ENCODE measurements around the gene SLX1B. TPM values are rescaled to one million over a fixed set of nuclear protein-coding genes. Genes with fewer than 3 reads are reported as not detected.

The SLX1B gene
- total RNA-seq (2022; extraction: Qiagen RNA extraction) = 71.4 to 92.6 TPM (median 82.4 TPM) in 5 replicates

DNA sequence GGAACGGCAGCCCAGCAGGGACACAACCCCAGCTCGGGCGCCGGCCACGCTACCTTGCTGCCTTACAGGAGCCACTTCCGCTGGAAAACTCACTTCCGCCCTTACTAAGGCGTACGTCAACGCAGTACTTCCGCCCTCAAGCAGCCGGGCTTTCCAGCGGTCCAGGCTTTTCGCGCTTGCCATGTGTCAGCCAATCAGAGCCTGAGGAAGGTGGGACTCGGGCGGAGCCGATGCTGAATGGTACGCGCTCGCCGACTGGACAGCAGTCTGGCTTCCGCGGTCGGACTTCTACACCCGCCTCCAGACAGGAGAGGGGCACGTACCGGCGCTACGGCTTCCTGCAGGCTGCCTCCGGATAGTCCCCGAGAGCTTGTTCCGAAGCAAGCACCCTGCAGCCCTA lies at the start of gene SLX1B, which contains the start of gene BOLA2:
TSS of gene SLX1B (plus strand) at position 265 of the 400 bp plus-strand sequence.
TSS of gene BOLA2 (minus strand) at position 83 of the 400 bp plus-strand sequence. CDS start 98 bp downstream, outside the sequence.

DNA sequence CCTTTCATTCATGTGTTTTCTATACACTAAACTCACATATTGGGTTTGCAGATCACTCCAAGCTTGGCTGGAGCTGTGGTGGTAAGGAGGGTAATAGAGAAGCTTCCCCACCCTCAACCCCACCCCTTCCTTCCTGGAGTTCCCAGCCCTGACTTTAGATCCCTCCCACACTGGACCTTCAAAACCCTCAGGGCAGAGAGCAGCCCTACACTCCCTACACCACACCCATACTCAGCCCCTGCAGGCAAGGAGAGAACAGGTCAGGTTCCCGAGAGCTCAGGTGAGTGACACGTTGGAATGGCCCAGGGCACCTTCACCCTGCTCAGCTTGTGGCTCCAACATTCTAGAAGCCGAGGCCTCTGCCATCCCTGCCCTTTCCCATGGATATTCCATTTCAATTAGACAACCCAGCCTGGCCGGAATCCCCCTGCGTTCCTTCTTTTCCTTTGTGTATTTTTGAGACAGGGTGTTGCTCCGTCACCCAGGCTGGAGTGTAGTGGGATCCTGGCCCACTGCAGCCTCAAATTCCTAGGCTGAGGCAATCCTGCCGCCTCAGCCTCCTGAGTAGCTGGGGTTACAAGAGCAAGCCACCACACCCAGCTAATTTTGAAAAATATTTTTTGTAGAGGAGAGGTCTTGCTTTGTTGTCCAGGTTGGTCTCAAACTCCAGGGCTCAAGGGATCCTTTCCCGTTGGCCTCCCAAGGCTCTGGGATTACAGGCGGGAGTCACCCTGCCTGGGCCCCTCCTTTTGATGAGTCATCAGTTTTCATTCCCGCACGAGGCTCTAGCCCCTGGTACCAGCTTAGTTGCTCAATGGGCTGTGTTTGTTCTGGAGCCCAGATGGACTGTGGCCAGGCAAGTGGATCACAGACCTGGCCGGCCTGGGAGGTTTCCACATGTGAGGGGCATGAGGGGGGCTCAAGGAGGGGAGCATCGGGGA lies 5.6 kb downstream of the SLX1B start, which contains the start of gene SULT1A4:
TSS of gene SULT1A4 (plus strand) at position 208 of the 941 bp plus-strand sequence. CDS start 1,473 bp downstream, outside the sequence.

DNA sequence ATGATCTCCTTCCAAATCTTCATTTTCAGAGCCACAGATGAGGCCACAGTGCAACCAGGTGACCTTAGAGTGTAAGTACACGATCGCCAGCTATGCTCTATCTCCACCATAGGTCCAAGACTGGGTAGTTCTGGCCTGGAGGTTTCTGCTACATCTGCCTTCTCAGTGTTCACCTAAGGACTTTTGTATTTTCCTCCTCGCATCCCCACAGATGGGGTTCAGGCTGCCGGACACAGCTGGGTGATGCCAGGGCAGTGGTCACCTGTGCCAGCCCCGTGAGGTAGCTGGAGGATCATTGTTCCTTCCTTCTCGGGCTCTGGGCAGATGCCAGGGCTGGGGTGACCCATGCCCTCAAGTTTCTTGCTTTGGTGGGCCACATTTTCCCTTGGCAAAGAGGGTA lies 52.0 kb downstream of the SLX1B start, which contains the start of gene NPIPB12:
TSS of gene NPIPB12 (minus strand) at position 101 of the 400 bp plus-strand sequence.

Other genes starting within 250 kb of the SLX1B start
- 0.91 to 2.4 TPM (median 1.4 TPM) in 5 replicates for gene NPIPB11, start 47.8 kb upstream of the SLX1B start, total RNA-seq (2022; extraction: Qiagen RNA extraction)
- gene BOLA2, start 182 bp upstream of the SLX1B start, total RNA-seq (2022; extraction: Qiagen RNA extraction) = 20.7 to 33.5 TPM (median 30.3 TPM) in 5 replicates
- 28.3 to 39.9 TPM (median 33.3 TPM) in 5 replicates for gene SULT1A4, start 5.4 kb downstream of the SLX1B start, total RNA-seq (2022; extraction: Qiagen RNA extraction)
- gene NPIPB12, start 51.9 kb downstream of the SLX1B start, total RNA-seq (2022; extraction: Qiagen RNA extraction) = 27.9 to 39.6 TPM (median 33.3 TPM) in 5 replicates
- gene SPN, start 208.7 kb downstream of the SLX1B start, total RNA-seq (2022; extraction: Qiagen RNA extraction) = 0.02 to 0.05 TPM in 2 of 5 replicates, not detected in the others
- gene QPRT, start 224.6 kb downstream of the SLX1B start, total RNA-seq (2022; extraction: Qiagen RNA extraction) = 0.67 to 1.0 TPM (median 0.78 TPM) in 5 replicates